K562 (cell line): Measurements from ENCODE around the gene TMEM87A. TPM values are rescaled to one million over a fixed set of nuclear protein-coding genes. Genes with fewer than 3 reads are reported as not detected.
A peak's percentile ranks its signal among the peaks of the same experiment; 100 is the strongest.

Source experiments
- BRCA1 ChIP-seq, 2 experiments: fragments of 450-650 bp in 1 of 2; sonication (generic) in 1 of 2; formaldehyde crosslinking in 1 of 2; IDR thresholded peaks; 2 replicates each; pipeline versions ENCODE4 v1.5.0 to v1.6.1; 2017 to 2020; ENCODE audit warnings: mild to moderate bottlenecking in 1 of 2, missing genetic modification reagents in 1 of 2
- BRD4 ChIP-seq: fragments of 200-600 bp; sonication (generic); IDR thresholded peaks from 2 replicates; pipeline ENCODE4 v1.6.1; 2017; ENCODE audit warnings: inconsistent platforms
- CCNT2 ChIP-seq: IDR thresholded peaks from 2 replicates; pipeline ENCODE4 v1.6.1; 2011; ENCODE audit warnings: borderline replicate concordance, low read depth, mild to moderate bottlenecking, moderate library complexity, mixed read lengths, low read length; ENCODE audit not compliant: insufficient read length; ENCODE audit errors: extremely low read depth
- CREB1 ChIP-seq, 2 experiments: sonication (generic) in 1 of 2; formaldehyde crosslinking in 1 of 2; IDR thresholded peaks; 2 replicates each; pipeline versions ENCODE4 v1.6.1 to v1.8.0; 2012 to 2022; ENCODE audit warnings: inconsistent platforms in 1 of 2, mild to moderate bottlenecking in 1 of 2, missing genetic modification reagents in 1 of 2, moderate library complexity in 1 of 2
- DIDO1 ChIP-seq: fragments of 450-650 bp; IDR thresholded peaks from 2 replicates; pipeline ENCODE4 v1.6.1; 2016; ENCODE audit warnings: low read depth, missing biosample characterization, missing genetic modification characterization
- EP300 ChIP-seq: IDR thresholded peaks from 2 replicates; pipeline ENCODE4 v1.6.1; 2012; ENCODE audit warnings: low read length, improper control_type of control experiment
- EP400 ChIP-seq: fragments of 450-650 bp; IDR thresholded peaks from 2 replicates; pipeline ENCODE4 v1.6.1; 2017; ENCODE audit warnings: antibody characterized with exemption, mild to moderate bottlenecking, moderate library complexity
- FOSL1 ChIP-seq: fragments of 200-800 bp; sonication (Bioruptor generic); conservative IDR thresholded peaks from 2 replicates; pipeline ENCODE4 v1.6.1; 2016; ENCODE audit warnings: missing genetic modification characterization, missing compliant biosample characterization
- GABPA ChIP-seq: fragments of 200-800 bp; sonication (Bioruptor generic); conservative IDR thresholded peaks from 2 replicates; pipeline ENCODE4 v1.6.1; 2016; ENCODE audit warnings: low read depth, missing genetic modification characterization, missing compliant biosample characterization
- JUND ChIP-seq, 2 experiments: IDR thresholded peaks; 2 replicates in 1 of 2; 3 replicates in 1 of 2; pipeline ENCODE4 v1.6.1; 2011; ENCODE audit warnings: borderline replicate concordance in 2 of 2, low read depth in 2 of 2, low read length in 2 of 2, improper control_type of control experiment in 1 of 2, missing biosample characterization in 1 of 2, missing genetic modification characterization in 1 of 2, missing genetic modification reagents in 1 of 2
- MYC ChIP-seq, 2 experiments: fragments of 250-450 bp in 1 of 2; sonication (Bioruptor Pico) in 1 of 2; IDR thresholded peaks; 2 replicates each; pipeline versions ENCODE4 v1.5.1 to v1.6.1; 2012 to 2021; ENCODE audit warnings: low read depth in 2 of 2, borderline replicate concordance in 1 of 2, improper control_type of control experiment in 1 of 2, low read length in 1 of 2, mild to moderate bottlenecking in 1 of 2, moderate library complexity in 1 of 2
- POLR2H ChIP-seq: IDR thresholded peaks from 2 replicates; pipeline ENCODE4 v1.6.1; 2016; ENCODE audit warnings: missing genetic modification characterization, low read depth, mild to moderate bottlenecking, control low read depth, missing compliant biosample characterization, moderate library complexity
- RBFOX2 ChIP-seq: fragments of 200-400 bp; formaldehyde crosslinking; IDR thresholded peaks from 2 replicates; pipeline ENCODE4 v1.6.1; 2017; ENCODE audit warnings: low read depth, mild to moderate bottlenecking, low read length, moderate library complexity
- RBM22 ChIP-seq: fragments of 200-400 bp; formaldehyde crosslinking; IDR thresholded peaks from 2 replicates; pipeline ENCODE4 v1.6.1; 2018; ENCODE audit warnings: low read length, low read depth; ENCODE audit not compliant: poor library complexity, severe bottlenecking
- RCOR1 ChIP-seq, 2 experiments: IDR thresholded peaks; 2 replicates each; pipeline ENCODE4 v1.6.1; 2012; ENCODE audit warnings: low read depth in 2 of 2, low read length in 2 of 2, borderline replicate concordance in 1 of 2, improper control_type of control experiment in 1 of 2
- RHOXF2B ChIP-seq: fragments of 250-450 bp; sonication (Bioruptor Pico); conservative IDR thresholded peaks from 2 replicates; pipeline ENCODE4 v1.5.1; 2021
- SRSF1 ChIP-seq: fragments of 200-400 bp; formaldehyde crosslinking; IDR thresholded peaks from 2 replicates; pipeline ENCODE4 v1.6.1; 2017; ENCODE audit warnings: mild to moderate bottlenecking, low read depth, low read length, moderate library complexity
- XRCC3 ChIP-seq: fragments of 450-650 bp; IDR thresholded peaks from 2 replicates; pipeline ENCODE4 v1.6.1; 2017; ENCODE audit warnings: mild to moderate bottlenecking, moderate library complexity
- ZNF134 ChIP-seq: fragments of 250-450 bp; sonication (Bioruptor Pico); conservative IDR thresholded peaks from 2 replicates; pipeline ENCODE4 v1.4.0; 2020
- ZNF586 ChIP-seq: fragments of 450-650 bp; formaldehyde crosslinking; conservative IDR thresholded peaks from 2 replicates; pipeline ENCODE4 v1.4.0; 2020; ENCODE audit warnings: mild to moderate bottlenecking, moderate library complexity
- polyA plus RNA-seq, 8 experiments: library from polyadenylated mRNA; depleted of rRNA in 4 of 8; stranded (reverse) in 5 of 8; unstranded in 3 of 8; fragments of >200 nt; fragmentation: Nextera tagmentation in 2 of 8; fragmentation: Illumina TruSeq in 1 of 8; extraction: Ambion mirVana in 2 of 8; extraction: Trizol in 1 of 8; gene quantifications; 2 replicates each; pipeline versions ENCODE4 v1.2.1 to v1.2.3, GENCODE V29; 2011 to 2014; ENCODE audit warnings: inconsistent platforms in 1 of 8, missing spikeins in 1 of 8
- total RNA-seq, 7 experiments: library from RNA; depleted of rRNA in 6 of 7; stranded (reverse); fragments of >200 nt in 6 of 7; fragmentation: Illumina TruSeq in 2 of 7; extraction: Trizol in 2 of 7; gene quantifications; 2 replicates each; pipeline versions ENCODE4 v1.2.1 to v1.2.3, GENCODE V29; 2011 to 2021; ENCODE audit warnings: low replicate concordance in 1 of 7
- TF ChIP-seq, protein P1 (sequence below): fragments of 450-650 bp; formaldehyde crosslinking; IDR thresholded peaks from 2 replicates; pipeline ENCODE4 v1.4.0; 2020; ENCODE audit warnings: mild to moderate bottlenecking
- TF ChIP-seq, protein P2 (sequence below): fragments of 250-450 bp; sonication (Bioruptor Pico); IDR thresholded peaks from 2 replicates; pipeline ENCODE4 v1.9.0; 2021; ENCODE audit warnings: mild to moderate bottlenecking
- TF ChIP-seq, protein P3 (sequence below): fragments of 250-450 bp; sonication (Bioruptor Pico); IDR thresholded peaks from 2 replicates; pipeline ENCODE4 v1.8.0; 2021; ENCODE audit warnings: moderate library complexity, mild to moderate bottlenecking, inconsistent platforms

TMEM87A gene
- total and polyA plus RNA-seq, 9 of the 15 experiments (the other 6 are each of a cell fraction or from before 2014, with no cell fraction given), result 16.6 to 43.3 (median 29.6) TPM

DNA sequence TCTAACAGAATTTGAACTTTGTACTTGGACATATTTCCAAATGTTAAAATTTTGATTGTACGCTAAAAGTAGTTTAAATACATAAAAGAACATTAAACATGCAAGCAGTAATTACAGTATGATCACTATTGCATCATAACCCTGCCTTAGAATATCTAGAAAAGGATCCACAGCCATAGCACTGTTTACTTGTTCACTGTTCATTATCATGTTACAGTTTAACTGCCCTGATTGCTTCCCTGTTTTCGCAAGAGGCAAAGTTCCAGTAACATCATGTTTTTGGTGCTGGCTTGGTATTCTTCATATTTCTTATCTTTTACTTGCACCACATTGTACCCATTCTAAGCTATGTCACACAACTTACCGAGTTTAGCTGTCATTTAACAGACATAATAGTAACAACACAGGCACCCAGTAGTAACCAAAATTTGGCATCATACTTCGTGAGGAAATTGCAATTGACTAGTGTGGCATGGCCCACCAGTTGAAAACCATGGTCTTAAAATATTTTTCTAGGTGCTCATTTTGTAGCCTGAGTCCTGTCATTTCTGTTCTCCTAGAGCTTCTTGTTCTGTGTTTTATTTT lies 13.3 kb upstream of the TMEM87A start (continued):
- TF ChIP-seq, protein P1, sequence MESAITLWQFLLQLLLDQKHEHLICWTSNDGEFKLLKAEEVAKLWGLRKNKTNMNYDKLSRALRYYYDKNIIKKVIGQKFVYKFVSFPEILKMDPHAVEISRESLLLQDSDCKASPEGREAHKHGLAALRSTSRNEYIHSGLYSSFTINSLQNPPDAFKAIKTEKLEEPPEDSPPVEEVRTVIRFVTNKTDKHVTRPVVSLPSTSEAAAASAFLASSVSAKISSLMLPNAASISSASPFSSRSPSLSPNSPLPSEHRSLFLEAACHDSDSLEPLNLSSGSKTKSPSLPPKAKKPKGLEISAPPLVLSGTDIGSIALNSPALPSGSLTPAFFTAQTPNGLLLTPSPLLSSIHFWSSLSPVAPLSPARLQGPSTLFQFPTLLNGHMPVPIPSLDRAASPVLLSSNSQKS (CRISPR knock-in tag), result no peak
- TF ChIP-seq RHOXF2B (CRISPR knock-in tag), result no peak
- peak; percentile 10; the same call in 1 of the 2 replicates for TF ChIP-seq JUND (IDR thresholded peaks at IDR 0.05; ENCODE audit: borderline replicate concordance, low read depth, low read length)
- peak; percentile 36; the same call in 1 of the 3 replicates for TF ChIP-seq JUND (tag; IDR thresholded peaks at IDR 0.05; ENCODE audit: borderline replicate concordance, low read depth, low read length)
- 0 out of 2 replicates have a peak, but pooled peaks have one; percentile 43 for TF ChIP-seq POLR2H (tag)
- no peak for TF ChIP-seq GABPA
- TF ChIP-seq, protein P2, sequence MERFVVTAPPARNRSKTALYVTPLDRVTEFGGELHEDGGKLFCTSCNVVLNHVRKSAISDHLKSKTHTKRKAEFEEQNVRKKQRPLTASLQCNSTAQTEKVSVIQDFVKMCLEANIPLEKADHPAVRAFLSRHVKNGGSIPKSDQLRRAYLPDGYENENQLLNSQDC, result no peak
- no peak for TF ChIP-seq FOSL1 (tag)
- TF ChIP-seq ZNF586 (CRISPR knock-in tag), result no peak
- peak; percentile 13 for TF ChIP-seq CCNT2
- TF ChIP-seq ZNF134, result peak; percentile 59; the same call in 1 of the 2 replicates
- no peak for TF ChIP-seq DIDO1 (tag)
- no peak for TF ChIP-seq BRD4
- TF ChIP-seq, protein P3, sequence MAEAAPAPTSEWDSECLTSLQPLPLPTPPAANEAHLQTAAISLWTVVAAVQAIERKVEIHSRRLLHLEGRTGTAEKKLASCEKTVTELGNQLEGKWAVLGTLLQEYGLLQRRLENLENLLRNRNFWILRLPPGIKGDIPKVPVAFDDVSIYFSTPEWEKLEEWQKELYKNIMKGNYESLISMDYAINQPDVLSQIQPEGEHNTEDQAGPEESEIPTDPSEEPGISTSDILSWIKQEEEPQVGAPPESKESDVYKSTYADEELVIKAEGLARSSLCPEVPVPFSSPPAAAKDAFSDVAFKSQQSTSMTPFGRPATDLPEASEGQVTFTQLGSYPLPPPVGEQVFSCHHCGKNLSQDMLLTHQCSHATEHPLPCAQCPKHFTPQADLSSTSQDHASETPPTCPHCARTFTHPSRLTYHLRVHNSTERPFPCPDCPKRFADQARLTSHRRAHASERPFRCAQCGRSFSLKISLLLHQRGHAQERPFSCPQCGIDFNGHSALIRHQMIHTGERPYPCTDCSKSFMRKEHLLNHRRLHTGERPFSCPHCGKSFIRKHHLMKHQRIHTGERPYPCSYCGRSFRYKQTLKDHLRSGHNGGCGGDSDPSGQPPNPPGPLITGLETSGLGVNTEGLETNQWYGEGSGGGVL, result no peak
- TF ChIP-seq XRCC3, result no peak
- TF ChIP-seq EP300, result peak; percentile 69
- TF ChIP-seq RBM22, result no peak
- 0 out of 2 replicates have a peak, but pooled peaks have one; percentile 25 for TF ChIP-seq EP400
- no peak for TF ChIP-seq RBFOX2
- TF ChIP-seq SRSF1, result no peak
- no peak for TF ChIP-seq CREB1 (IDR thresholded peaks at IDR 0.05)
- TF ChIP-seq CREB1 (CRISPR knock-in tag; IDR thresholded peaks at IDR 0.05), result no peak
- no peak for TF ChIP-seq BRCA1 (IDR thresholded peaks at IDR 0.05)
- TF ChIP-seq BRCA1 (CRISPR knock-in tag; IDR thresholded peaks at IDR 0.05), result no peak
- peak in 1 of 2 experiments; percentile 36; a peak in 1 of 4 replicates for TF ChIP-seq RCOR1 (IDR thresholded peaks at IDR 0.05; ENCODE audit: borderline replicate concordance in 1 of 2, low read depth in 2 of 2, low read length in 2 of 2)
- TF ChIP-seq MYC (IDR thresholded peaks at IDR 0.05; ENCODE audit: low read depth, low read length), result no peak
- TF ChIP-seq MYC (CRISPR knock-in tag; IDR thresholded peaks at IDR 0.05; ENCODE audit: borderline replicate concordance, low read depth), result no peak
